Upper lobe of right lung (tissue), 1 donor: ENCODE results near the gene ZNF605. TPM values are rescaled to one million over a fixed set of nuclear protein-coding genes. Genes with fewer than 3 reads are reported as not detected.

Experiments
- ATAC-seq: fragments of 200-7000 bp; cut with Tn5 transposase; one replicate; pipeline ENCODE4 v1.9.1; 2020; ENCODE audit warnings: mild to moderate bottlenecking, moderate library complexity
- DNase-seq: peaks from one replicate; pipeline ENCODE4 v3.0.0-alpha.2; 2020
- H3K27ac ChIP-seq: fragments of 200-600 bp; one replicate; pipeline ENCODE4 v1.8.0; 2022
- H3K27me3 ChIP-seq: fragments of 200-600 bp; one replicate; pipeline ENCODE4 v1.8.0; 2022; ENCODE audit warnings: mild to moderate bottlenecking
- H3K36me3 ChIP-seq: fragments of 200-600 bp; one replicate; pipeline ENCODE4 v1.8.0; 2022
- H3K4me1 ChIP-seq: fragments of 200-600 bp; one replicate; pipeline ENCODE4 v1.8.0; 2022
- H3K4me3 ChIP-seq: fragments of 200-600 bp; one replicate; pipeline ENCODE4 v1.8.0; 2022; ENCODE audit warnings: mild to moderate bottlenecking
- H3K9me3 ChIP-seq: fragments of 200-600 bp; one replicate; pipeline ENCODE4 v1.8.0; 2022
- intact Hi-C: fragments of 100-400 bp; cut with DNase I; formaldehyde crosslinking; loops from one replicate; pipeline ENCODE4 v1.11.0; 2022
- total RNA-seq: library from RNA; stranded (reverse); fragmentation: NEBNext Ultra II Directional; extraction: Animal tissue kit (Norgen Biotek cat#: 25700); gene quantifications from one replicate; pipeline ENCODE4 v1.2.1, GENCODE V29; 2021
- TF ChIP-seq, protein P1 (sequence below): fragments of 200-600 bp; IDR thresholded peaks from one replicate; pipeline ENCODE4 v1.8.0; 2022; ENCODE audit warnings: antibody characterized with exemption
- donor health status: DM: no; HTN: yes; CAD: no; lungs with severe emphysema.

The ZNF605 gene
- total RNA-seq, 1 donor from 2014 or later = 13.4 TPM

DNA sequence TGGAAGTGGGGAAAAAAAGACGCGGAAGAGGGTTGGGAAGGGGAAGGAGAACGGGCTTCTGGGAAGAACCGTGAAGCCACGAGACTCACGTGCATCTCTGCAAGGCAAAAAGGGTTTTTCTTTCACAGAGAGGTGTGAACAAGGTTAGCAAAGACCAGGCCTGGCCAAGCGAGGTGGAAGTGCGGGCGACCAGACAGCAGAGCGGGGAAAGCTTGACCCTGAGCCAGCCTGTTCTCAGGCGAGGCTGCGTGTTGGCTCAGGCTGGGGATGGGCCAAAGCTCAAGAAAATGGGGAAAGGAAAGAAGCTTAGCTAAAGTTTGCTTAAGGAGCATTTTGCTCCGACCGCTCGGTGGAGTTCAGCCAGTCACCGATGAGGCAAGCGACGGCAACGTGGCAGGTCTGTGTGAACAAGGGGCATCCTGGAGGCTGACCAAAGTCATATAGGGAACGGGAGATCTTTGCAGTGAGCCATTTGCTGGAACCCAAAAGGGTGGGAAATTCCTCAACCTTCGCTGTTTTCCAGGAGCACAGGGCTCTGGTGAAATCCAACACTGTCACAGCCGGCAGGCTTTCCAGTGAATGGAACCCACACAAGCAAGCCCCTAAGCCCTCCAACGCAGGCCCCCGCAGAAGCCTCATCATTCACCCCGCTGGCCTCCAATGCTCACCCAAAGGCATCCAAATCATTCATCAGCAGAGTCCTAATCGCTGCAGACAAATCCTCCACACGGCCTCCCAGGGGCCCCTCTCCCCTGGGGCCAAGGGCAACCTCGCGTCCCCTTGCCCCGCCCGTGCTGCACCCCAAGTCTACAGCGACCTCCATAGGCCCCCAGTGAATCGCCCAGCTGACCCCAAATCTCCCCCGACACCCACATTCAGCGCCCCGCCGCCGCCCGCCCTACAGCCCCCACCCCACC lies 754 bp downstream of the ZNF605 start:
- Histone ChIP-seq H3K4me1 (peaks cover 14% of the 10 kb centered on the region), H3K27ac (peak overlapping the region; percentile 96), H3K4me3 (peak overlapping the region; percentile 80), H3K9me3 (no peaks in the 10 kb centered on the region), H3K27me3 (no peaks in the 10 kb centered on the region), H3K36me3 (no peaks in the 10 kb centered on the region)
- TF ChIP-seq, protein P1, sequence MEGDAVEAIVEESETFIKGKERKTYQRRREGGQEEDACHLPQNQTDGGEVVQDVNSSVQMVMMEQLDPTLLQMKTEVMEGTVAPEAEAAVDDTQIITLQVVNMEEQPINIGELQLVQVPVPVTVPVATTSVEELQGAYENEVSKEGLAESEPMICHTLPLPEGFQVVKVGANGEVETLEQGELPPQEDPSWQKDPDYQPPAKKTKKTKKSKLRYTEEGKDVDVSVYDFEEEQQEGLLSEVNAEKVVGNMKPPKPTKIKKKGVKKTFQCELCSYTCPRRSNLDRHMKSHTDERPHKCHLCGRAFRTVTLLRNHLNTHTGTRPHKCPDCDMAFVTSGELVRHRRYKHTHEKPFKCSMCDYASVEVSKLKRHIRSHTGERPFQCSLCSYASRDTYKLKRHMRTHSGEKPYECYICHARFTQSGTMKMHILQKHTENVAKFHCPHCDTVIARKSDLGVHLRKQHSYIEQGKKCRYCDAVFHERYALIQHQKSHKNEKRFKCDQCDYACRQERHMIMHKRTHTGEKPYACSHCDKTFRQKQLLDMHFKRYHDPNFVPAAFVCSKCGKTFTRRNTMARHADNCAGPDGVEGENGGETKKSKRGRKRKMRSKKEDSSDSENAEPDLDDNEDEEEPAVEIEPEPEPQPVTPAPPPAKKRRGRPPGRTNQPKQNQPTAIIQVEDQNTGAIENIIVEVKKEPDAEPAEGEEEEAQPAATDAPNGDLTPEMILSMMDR = no peak
- intact Hi-C loops = no loop called here
- peak; percentile 12 for ATAC-seq
- DNase-seq = peak; percentile 72

- Histone ChIP-seq H3K4me3 (peak overlapping the region; percentile 80), H3K27me3 (no peaks in the 10 kb centered on the region), H3K36me3 (no peaks in the 10 kb centered on the region), H3K9me3 (peaks cover 7% of the 10 kb centered on the region), H3K4me1 (peaks cover 14% of the 10 kb centered on the region), H3K27ac (no peak overlapping the region)
- intact Hi-C loops = no loop called here
- TF ChIP-seq, protein P1 = no peak
- DNase-seq (no peak), ATAC-seq (no peak)
Measured at GRCh38 chr12:132954471-132955048, 1.5 kb downstream of the ZNF605 start.

DNA sequence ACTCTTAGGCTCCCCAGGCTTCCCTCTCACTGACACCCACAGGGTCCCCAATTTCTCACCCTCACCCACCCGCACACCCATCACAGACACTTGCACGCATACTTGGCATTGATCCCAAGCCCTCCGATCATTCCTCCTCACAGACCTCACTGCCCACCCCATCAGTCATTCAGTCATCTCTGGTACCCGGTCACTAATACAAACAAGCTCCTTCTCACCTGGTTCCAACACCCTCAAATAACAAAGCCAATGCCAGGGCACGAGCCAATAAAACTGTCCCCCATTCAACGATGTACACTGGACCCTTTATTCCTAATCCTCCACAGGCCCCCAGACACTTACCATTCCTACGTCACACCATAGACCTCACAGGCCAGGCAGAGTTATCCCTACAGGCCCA lies 2.3 kb downstream of the ZNF605 start:
- ATAC-seq (no peak), DNase-seq (no peak)
- peaks cover 12% of the 10 kb centered on the region for H3K9me3 ChIP-seq
- no peaks in the 10 kb centered on the region for H3K36me3 ChIP-seq
- no peak overlapping the region for H3K27ac ChIP-seq
- TF ChIP-seq, protein P1 = no peak
- no peaks in the 10 kb centered on the region for H3K27me3 ChIP-seq
- peaks cover 14% of the 10 kb centered on the region for H3K4me1 ChIP-seq
- no peak overlapping the region for H3K4me3 ChIP-seq
- intact Hi-C loops = no loop called here

GRCh38 chr12:132953163-132953425 lies 3.0 kb downstream of the ZNF605 start:
- Histone ChIP-seq H3K27me3 (no peaks in the 10 kb centered on the region), H3K4me1 (peaks cover 14% of the 10 kb centered on the region), H3K36me3 (no peaks in the 10 kb centered on the region), H3K27ac (no peak overlapping the region), H3K9me3 (peaks cover 14% of the 10 kb centered on the region), H3K4me3 (no peak overlapping the region)
- ATAC-seq = no peak
- DNase-seq = no peak
- TF ChIP-seq, protein P1 = no peak
- intact Hi-C loops = no loop called here

DNA sequence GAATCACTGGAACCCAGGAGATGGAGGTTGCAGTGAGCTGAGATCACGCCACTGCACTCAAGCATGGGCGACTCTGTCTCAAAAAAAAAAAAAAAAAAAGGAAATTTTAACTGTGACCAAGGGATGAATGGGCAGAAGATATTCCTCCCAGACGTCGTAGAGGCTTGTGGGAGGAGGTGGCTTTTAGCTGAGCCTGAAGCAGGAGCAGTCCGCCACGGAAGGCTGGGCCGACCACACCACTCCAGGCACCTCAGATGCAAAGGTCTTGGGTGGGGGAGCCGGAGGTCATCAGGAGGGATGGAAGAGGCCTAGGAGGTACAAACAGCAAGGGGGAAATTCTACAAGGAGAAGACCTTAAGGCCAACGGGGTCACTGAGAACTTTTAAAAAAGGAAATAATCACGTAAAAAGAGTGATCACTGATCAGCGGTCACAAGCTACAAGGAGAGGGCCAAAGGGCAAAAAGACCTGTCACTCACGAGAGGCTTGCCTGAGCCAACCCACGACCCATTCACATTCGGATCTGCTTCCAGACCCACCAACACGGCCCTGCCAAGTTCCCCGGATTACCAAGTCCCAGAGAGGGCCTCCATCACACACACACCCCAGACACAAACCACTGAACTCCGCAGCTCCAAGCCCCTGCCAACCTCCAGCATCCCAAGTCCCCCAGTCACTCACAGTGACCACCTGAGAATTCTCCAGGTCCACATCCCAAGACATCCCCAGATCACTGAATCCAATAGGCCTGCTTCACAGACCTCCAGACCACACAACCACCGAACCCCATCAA lies 3.5 kb downstream of the ZNF605 start:
- ATAC-seq (no peak), DNase-seq (no peak)
- intact Hi-C loops = no loop called here
- Histone ChIP-seq H3K9me3 (peaks cover 20% of the 10 kb centered on the region), H3K4me1 (peaks cover 14% of the 10 kb centered on the region), H3K36me3 (no peaks in the 10 kb centered on the region), H3K27ac (no peak overlapping the region), H3K27me3 (no peaks in the 10 kb centered on the region), H3K4me3 (no peak overlapping the region)
- TF ChIP-seq, protein P1 = no peak
